ENCODE results near the gene DDX46. TPM values are rescaled to one million over a fixed set of nuclear protein-coding genes. Genes with fewer than 3 reads are reported as not detected.
A peak's percentile ranks its signal among the peaks of the same experiment; 100 is the strongest.
"Not testable (repeated sequence)": the region's sequence is repeated elsewhere in the genome, so short reads cannot be mapped to it uniquely, and the experiment has no call there.

Gene DDX46
- total and polyA plus RNA-seq, 2 experiments from 2014 or later, result 24.2 to 25.9 TPM

GRCh38 chr5:134742134-134742533, 16.4 kb upstream of the DDX46 start:
- no peaks in the 10 kb centered on the region for H3K9me3 ChIP-seq (ENCODE audit: low read depth)
- H3K4me3 ChIP-seq, result no peak overlapping the region
- DNase-seq (ENCODE audit: low read depth in 1 of 2, low spot score in 1 of 2), result no peak
- peaks cover 3% of the 10 kb centered on the region for H3K36me3 ChIP-seq
- H3K4me1 ChIP-seq (ENCODE audit: low read depth), result no peaks in the 10 kb centered on the region
- H3K27me3 ChIP-seq, result no peaks in the 10 kb centered on the region
- H3K27ac ChIP-seq, result no peak overlapping the region
- no peak for TF ChIP-seq CTCF (IDR thresholded peaks at IDR 0.05; ENCODE audit: low read depth, low read length)

- DNase-seq (ENCODE audit: low read depth in 1 of 2, low spot score in 1 of 2), result no peak
- H3K4me3 ChIP-seq, result no peak overlapping the region
- no peaks in the 10 kb centered on the region for H3K4me1 ChIP-seq (ENCODE audit: low read depth)
- H3K27ac ChIP-seq, result no peak overlapping the region
- H3K9me3 ChIP-seq (ENCODE audit: low read depth), result no peaks in the 10 kb centered on the region
- TF ChIP-seq CTCF (IDR thresholded peaks at IDR 0.05; ENCODE audit: low read depth, low read length), result no peak
- H3K27me3 ChIP-seq, result no peaks in the 10 kb centered on the region
- H3K36me3 ChIP-seq, result peaks cover 4% of the 10 kb centered on the region
Measured at GRCh38 chr5:134749415-134749814, 9.2 kb upstream of the DDX46 start.

- DNase-seq (ENCODE audit: low read depth in 1 of 2, low spot score in 1 of 2), result no peak
- Histone ChIP-seq H3K4me3 (peak overlapping the region; percentile 55), H3K36me3 (no peaks in the 10 kb centered on the region), H3K9me3 (ENCODE audit: low read depth) (no peaks in the 10 kb centered on the region), H3K27me3 (no peaks in the 10 kb centered on the region), H3K4me1 (ENCODE audit: low read depth) (peaks cover 10% of the 10 kb centered on the region), H3K27ac (no peak overlapping the region)
- TF ChIP-seq CTCF (IDR thresholded peaks at IDR 0.05; ENCODE audit: low read depth, low read length), result no peak
Measured at GRCh38 chr5:134758176-134758503, 439 bp upstream of the DDX46 start.

- H3K27me3 ChIP-seq; H3K27ac ChIP-seq; H3K9me3 ChIP-seq (ENCODE audit: low read depth); H3K4me1 ChIP-seq (ENCODE audit: low read depth); H3K4me3 ChIP-seq: not testable (repeated sequence)
- peaks cover 61% of the 10 kb centered on the region for H3K36me3 ChIP-seq
- peak in 1 of 2 donors; percentile 4 for DNase-seq (ENCODE audit: low read depth in 1 of 2, low spot score in 1 of 2)
Measured at GRCh38 chr5:134767528-134768291, 9.1 kb downstream of the DDX46 start.

- Histone ChIP-seq H3K36me3 (peaks cover 75% of the 10 kb centered on the region), H3K27me3 (no peaks in the 10 kb centered on the region)
Measured at GRCh38 chr5:134769206-134769605, 10.6 kb downstream of the DDX46 start.

More at GRCh38 chr5:134769206-134769605, 10.6 kb downstream of the DDX46 start:
- H3K4me1 ChIP-seq (ENCODE audit: low read depth), result no peaks in the 10 kb centered on the region
- no peak overlapping the region for H3K27ac ChIP-seq
- no peak for TF ChIP-seq CTCF (IDR thresholded peaks at IDR 0.05; ENCODE audit: low read depth, low read length)
- peak in 1 of 2 donors; percentile 83 for DNase-seq (ENCODE audit: low read depth in 1 of 2, low spot score in 1 of 2)
- H3K9me3 ChIP-seq (ENCODE audit: low read depth), result no peaks in the 10 kb centered on the region
- no peak overlapping the region for H3K4me3 ChIP-seq
